K562 (cell line): Measurements from ENCODE around the gene WASL. TPM values are rescaled to one million over a fixed set of nuclear protein-coding genes. Genes with fewer than 3 reads are reported as not detected.

Experiments
- ATAC-seq: fragments of 200-7000 bp; cut with Tn5 transposase; 3 replicates; pipeline ENCODE4 v1.9.1; 2020; ENCODE audit warnings: moderate library complexity
- BruUV-seq: library from RNA; stranded (reverse); fragments of 400-500 nt; replicated peaks from 2 replicates; lab custom pipeline; 2021; lab: Mats Ljungman, UMichigan
- CTCF ChIA-PET: fragments of 300-600 bp; formaldehyde crosslinking; extraction: SDS; loops from one replicate; lab custom pipeline; 2021; ENCODE audit warnings: low intra/inter-chr PET ratio; lab: Yijun Ruan, JAX
- POLR2A ChIA-PET: fragments of 300-600, 350-650 bp; sonication (Branson Sonifier 250); formaldehyde crosslinking; extraction: SDS; loops from one replicate; lab custom pipeline; 2021; ENCODE audit warnings: antibody characterized with exemption, inconsistent platforms; lab: Yijun Ruan, JAX
- DNase-seq, 4 experiments: peaks; one replicate each; pipeline versions ENCODE4 v3.0.0 to v3.0.0-alpha.2; 2011 to 2018; ENCODE audit warnings: low spot score in 3 of 4, mixed read lengths in 3 of 4; ENCODE audit errors: extremely low read depth in 1 of 4
- FAIRE-seq: peaks from 2 replicates; lab custom pipeline; 2011; peaks lifted over from hg19 to GRCh38; lab: Jason Lieb, UNC
- H2AFZ ChIP-seq: 2 replicates; pipeline ENCODE4 v1.6.0; 2011; ENCODE audit warnings: low read depth, low read length, control low read depth, inconsistent platforms
- H3K27ac ChIP-seq: fragments of 200-600 bp; 3 replicates; pipeline ENCODE4 v1.8.0; 2011; ENCODE audit warnings: low read depth, mild to moderate bottlenecking, control low read depth, inconsistent platforms, low read length, moderate library complexity, mixed read lengths; ENCODE audit errors: extremely low read depth
- H3K27me3 ChIP-seq, 2 experiments: fragments of 300-600 bp in 1 of 2; 2 replicates in 1 of 2; 3 replicates in 1 of 2; pipeline versions ENCODE4 v1.6.0 to v1.8.0; 2011; ENCODE audit warnings: inconsistent platforms in 2 of 2, low read length in 2 of 2, mild to moderate bottlenecking in 1 of 2, mixed read lengths in 1 of 2, moderate library complexity in 1 of 2; ENCODE audit not compliant: control insufficient read depth in 2 of 2, insufficient read depth in 2 of 2
- H3K36me3 ChIP-seq: fragments of 300-600 bp; 3 replicates; pipeline ENCODE4 v1.8.0; 2011; ENCODE audit warnings: mild to moderate bottlenecking, low read length, inconsistent platforms; ENCODE audit not compliant: control insufficient read depth, insufficient read depth
- H3K4me1 ChIP-seq, 2 experiments: fragments of 200-600 bp in 1 of 2; replicated peaks in 1 of 2; 2 replicates in 1 of 2; 3 replicates in 1 of 2; pipeline versions ENCODE4 v1.5.1 to v1.8.0; 2011; ENCODE audit warnings: inconsistent platforms in 2 of 2, low read length in 2 of 2, mild to moderate bottlenecking in 1 of 2, mixed read lengths in 1 of 2, moderate library complexity in 1 of 2; ENCODE audit not compliant: control insufficient read depth in 2 of 2, insufficient read depth in 2 of 2
- H3K4me2 ChIP-seq: 2 replicates; pipeline ENCODE4 v1.6.1; 2011; ENCODE audit warnings: low read length, control low read depth, inconsistent platforms, mixed read lengths; ENCODE audit not compliant: insufficient read depth
- H3K4me3 ChIP-seq: fragments of 200-600 bp; sonication (generic), shearing (Covaris generic); 2 replicates; pipeline ENCODE4 v1.5.1; 2016; ENCODE audit warnings: control low read depth, inconsistent platforms
- H3K79me2 ChIP-seq: fragments of 200-600 bp; 3 replicates; pipeline ENCODE4 v1.8.0; 2011; ENCODE audit warnings: low read length, inconsistent platforms; ENCODE audit not compliant: control insufficient read depth, insufficient read depth
- H3K9ac ChIP-seq, 2 experiments: 2 replicates each; pipeline versions ENCODE4 v1.6.0 to v1.6.1; 2011; ENCODE audit warnings: low read depth in 2 of 2, low read length in 2 of 2, control low read depth in 1 of 2, inconsistent platforms in 1 of 2, mild to moderate bottlenecking in 1 of 2, mixed read lengths in 1 of 2; ENCODE audit not compliant: insufficient read depth in 1 of 2
- H3K9me1 ChIP-seq: one replicate; pipeline ENCODE4 v1.6.0; 2011; ENCODE audit warnings: inconsistent platforms, mild to moderate bottlenecking, low read length, moderate library complexity; ENCODE audit not compliant: control insufficient read depth, insufficient read depth
- H3K9me3 ChIP-seq: replicated peaks from 2 replicates; pipeline ENCODE4 v1.5.1; 2011; ENCODE audit warnings: low read depth, low read length, inconsistent platforms; ENCODE audit not compliant: control insufficient read depth, insufficient read depth
- H4K20me1 ChIP-seq: replicated peaks from 2 replicates; pipeline ENCODE4 v1.6.1; 2011; ENCODE audit warnings: low read length, inconsistent platforms, mixed read lengths; ENCODE audit not compliant: control insufficient read depth, insufficient read depth
- HMG20A ChIP-seq: fragments of 450-650 bp; formaldehyde crosslinking; conservative IDR thresholded peaks from 2 replicates; pipeline ENCODE4 v1.4.0; 2020; ENCODE audit warnings: mild to moderate bottlenecking, mixed read lengths
- NCOR1 ChIP-seq: fragments of 450-650 bp; IDR thresholded peaks from 2 replicates; pipeline ENCODE4 v1.6.1; 2016; ENCODE audit warnings: mild to moderate bottlenecking, moderate library complexity
- POLR2A ChIP-seq: fragments of 450-650 bp; conservative IDR thresholded peaks from 2 replicates; pipeline ENCODE4 v1.6.1; 2016
- POLR2AphosphoS5 ChIP-seq: IDR thresholded peaks from 2 replicates; pipeline ENCODE4 v1.6.1; 2011; ENCODE audit warnings: mild to moderate bottlenecking, low read depth, low read length, moderate library complexity; ENCODE audit not compliant: control insufficient read depth, insufficient read depth
- RNF2 ChIP-seq: sonication (generic); IDR thresholded peaks from 2 replicates; pipeline ENCODE4 v1.6.1; 2016
- RNF219 ChIP-seq: fragments of 250-450 bp; sonication (Bioruptor Pico); IDR thresholded peaks from 2 replicates; pipeline ENCODE4 v1.5.0; 2022; ENCODE audit warnings: mild to moderate bottlenecking
- SREBF1 ChIP-seq: fragments of 150-350 bp; IDR thresholded peaks from 2 replicates; pipeline ENCODE4 v1.6.1; 2014; ENCODE audit warnings: antibody characterized with exemption, low read depth, low read length, borderline replicate concordance
- SUPT5H ChIP-seq: fragments of 450-650 bp; IDR thresholded peaks from 2 replicates; pipeline ENCODE4 v1.6.1; 2016
- TARDBP ChIP-seq: fragments of 450-650 bp; IDR thresholded peaks from 2 replicates; pipeline ENCODE4 v1.6.1; 2016
- THRAP3 ChIP-seq: fragments of 450-650 bp; IDR thresholded peaks from 2 replicates; pipeline ENCODE4 v1.6.1; 2016; ENCODE audit warnings: mild to moderate bottlenecking, inconsistent platforms, borderline replicate concordance
- ZKSCAN1 ChIP-seq: fragments of 150-350 bp; IDR thresholded peaks from 2 replicates; pipeline ENCODE4 v1.6.1; 2016; ENCODE audit warnings: low read depth, low read length
- ZNF830 ChIP-seq: fragments of 250-450 bp; sonication (Bioruptor Pico); IDR thresholded peaks from 2 replicates; pipeline ENCODE4 v1.5.0; 2021; ENCODE audit warnings: mild to moderate bottlenecking
- WGBS: fragments of 100-300 bp; shearing (Covaris generic); methylation state at CpG from one replicate; pipeline ENCODE4 v1.1.6; 2016; ENCODE audit warnings: low coverage, mixed read lengths; ENCODE audit not compliant: insufficient coverage; ENCODE audit errors: missing lambda C conversion rate; 5-methylcytosine and 5-hydroxymethylcytosine counted together
- in situ Hi-C: fragments of 300-500 bp; cut with MboI; formaldehyde crosslinking; loops from 4 replicates; pipeline ENCODE4 v1.15.0; 2018; ENCODE audit warnings: inconsistent platforms, mixed read lengths
- intact Hi-C: fragments of 100-400 bp; cut with micrococcal nuclease; formaldehyde crosslinking; loops from 2 replicates; pipeline ENCODE4 v1.14.2; 2022
- polyA plus RNA-seq, 8 experiments: library from polyadenylated mRNA; depleted of rRNA in 4 of 8; stranded (reverse) in 5 of 8; unstranded in 3 of 8; fragments of >200 nt; fragmentation: Nextera tagmentation in 2 of 8; fragmentation: Illumina TruSeq in 1 of 8; extraction: Ambion mirVana in 2 of 8; extraction: Trizol in 1 of 8; gene quantifications; 2 replicates each; pipeline versions ENCODE4 v1.2.1 to v1.2.3, GENCODE V29; 2011 to 2014; ENCODE audit warnings: inconsistent platforms in 1 of 8, missing spikeins in 1 of 8
- total RNA-seq, 7 experiments: library from RNA; depleted of rRNA in 6 of 7; stranded (reverse); fragments of >200 nt in 6 of 7; fragmentation: Illumina TruSeq in 2 of 7; extraction: Trizol in 2 of 7; gene quantifications; 2 replicates each; pipeline versions ENCODE4 v1.2.1 to v1.2.3, GENCODE V29; 2011 to 2021; ENCODE audit warnings: low replicate concordance in 1 of 7
- TF ChIP-seq, protein P1 (sequence below): fragments of 250-450 bp; sonication (Bioruptor Pico); IDR thresholded peaks from 2 replicates; pipeline ENCODE4 v1.8.0; 2021; ENCODE audit warnings: mild to moderate bottlenecking, moderate library complexity

The WASL gene
- total and polyA plus RNA-seq, 9 of the 15 experiments (the other 6 are each of a cell fraction or from before 2014, with no cell fraction given): 3.2 to 13.9 (median 8.3) TPM

- H3K4me1 ChIP-seq: peaks cover 0 to 5% of the 10 kb centered on the region in 2 experiments; a peak in 1 of 5 replicates
- no peaks in the 10 kb centered on the region for H3K27me3 ChIP-seq
- in situ Hi-C loops: no loop called here
- CTCF ChIA-PET: no interaction called here
- no peak overlapping the region for H3K4me3 ChIP-seq
- peaks cover 90% of the 10 kb centered on the region for H3K36me3 ChIP-seq
- H2AFZ ChIP-seq: no peak overlapping the region
- H3K79me2 ChIP-seq: no peaks in the 10 kb centered on the region
- 96% methylated on average over 1 of the region's 1 CpG for WGBS
- ATAC-seq: no peak
- H3K27ac ChIP-seq: no peak overlapping the region
- H3K9me3 ChIP-seq: no peaks in the 10 kb centered on the region
- H3K9me1 ChIP-seq: no peaks in the 10 kb centered on the region
- DNase-seq: no peak
- no TSS peak for BruUV-seq
- no peak for FAIRE-seq
- no peak overlapping the region for H3K9ac ChIP-seq
- intact Hi-C loops: no loop called here
- no peaks in the 10 kb centered on the region for H4K20me1 ChIP-seq
- H3K4me2 ChIP-seq: no peak overlapping the region
- TF ChIP-seq ZKSCAN1 (peak; percentile 94), THRAP3 (no peak)
- TF ChIP-seq, all 486 proteins: peak for 1
- POLR2A ChIA-PET: interaction anchor here (0.6 kb wide), 1 partner anchor 17 kb away, joined by 3 read pairs; no protein-coding TSS in a partner anchor
These were observed 61.1 kb downstream of the WASL start for GRCh38 chr7:123687727-123688126.

DNA sequence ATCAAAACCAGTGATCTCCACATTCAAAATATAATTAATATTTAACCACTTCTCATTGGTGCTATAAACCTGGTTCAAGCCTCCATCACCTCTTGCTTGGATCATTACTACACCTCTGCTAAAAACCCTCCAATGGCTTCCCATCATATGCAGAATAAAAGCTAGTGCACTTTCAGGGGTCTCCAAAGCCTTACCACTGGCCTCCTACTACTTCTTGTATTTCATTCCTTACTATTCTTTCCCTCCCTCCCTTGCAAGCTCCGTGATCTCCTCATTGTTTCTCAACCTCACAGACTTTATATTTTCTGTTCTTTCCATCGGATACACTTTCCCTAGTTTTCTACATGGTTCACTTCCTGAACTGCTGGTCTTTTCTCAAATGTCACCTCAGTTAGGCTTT is 61.6 kb downstream of the WASL start:
- 94% methylated on average over 2 of the region's 2 CpGs for WGBS
- Histone ChIP-seq H2AFZ (no peak overlapping the region), H3K4me3 (no peak overlapping the region), H3K79me2 (no peaks in the 10 kb centered on the region), H3K9me3 (no peaks in the 10 kb centered on the region), H3K4me1 (no peaks in the 10 kb centered on the region), H3K27ac (no peak overlapping the region), H3K4me2 (no peak overlapping the region), H3K9me1 (no peaks in the 10 kb centered on the region), H3K9ac (no peak overlapping the region), H3K36me3 (peaks cover 88% of the 10 kb centered on the region), H4K20me1 (no peaks in the 10 kb centered on the region), H3K27me3 (no peaks in the 10 kb centered on the region)
- DNase-seq (no peak), FAIRE-seq (no peak), ATAC-seq (no peak)
- in situ Hi-C loops: no loop called here
- CTCF ChIA-PET: no interaction called here
- no TSS peak for BruUV-seq
- POLR2A ChIA-PET: interaction anchor here (0.6 kb wide), 1 partner anchor 17 kb away, joined by 3 read pairs; no protein-coding TSS in a partner anchor
- intact Hi-C loops: no loop called here
- TF ChIP-seq HMG20A (CRISPR knock-in tag) (no peak), ZNF830 (no peak), POLR2A (peak; percentile 54), TARDBP (no peak), RNF219 (no peak), RNF2 (no peak), SREBF1 (no peak), NCOR1 (no peak), POLR2AphosphoS5 (no peak), SUPT5H (peak; percentile 54; the same call in 1 of the 2 replicates)
- TF ChIP-seq, protein P1, sequence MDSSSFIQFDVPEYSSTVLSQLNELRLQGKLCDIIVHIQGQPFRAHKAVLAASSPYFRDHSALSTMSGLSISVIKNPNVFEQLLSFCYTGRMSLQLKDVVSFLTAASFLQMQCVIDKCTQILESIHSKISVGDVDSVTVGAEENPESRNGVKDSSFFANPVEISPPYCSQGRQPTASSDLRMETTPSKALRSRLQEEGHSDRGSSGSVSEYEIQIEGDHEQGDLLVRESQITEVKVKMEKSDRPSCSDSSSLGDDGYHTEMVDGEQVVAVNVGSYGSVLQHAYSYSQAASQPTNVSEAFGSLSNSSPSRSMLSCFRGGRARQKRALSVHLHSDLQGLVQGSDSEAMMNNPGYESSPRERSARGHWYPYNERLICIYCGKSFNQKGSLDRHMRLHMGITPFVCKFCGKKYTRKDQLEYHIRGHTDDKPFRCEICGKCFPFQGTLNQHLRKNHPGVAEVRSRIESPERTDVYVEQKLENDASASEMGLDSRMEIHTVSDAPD (CRISPR knock-in tag): no peak
